H1 (cell line): Measurements from ENCODE around the gene F11R.

Source experiments
- BCL11A ChIP-seq, 2 experiments: IDR thresholded peaks; one replicate each; pipeline ENCODE4 v1.6.1; 2011; ENCODE audit warnings: low read depth in 2 of 2, low read length in 2 of 2, mild to moderate bottlenecking in 2 of 2
- CEBPB ChIP-seq: IDR thresholded peaks from 2 replicates; pipeline ENCODE4 v1.6.1; 2012; ENCODE audit warnings: low read depth, low read length
- CTCF ChIP-seq, 3 experiments: IDR thresholded peaks; 1 replicate in 2 of 3; 2 replicates in 1 of 3; pipeline versions ENCODE4 v1.5.1 to v1.6.1; 2011; ENCODE audit warnings: low read length in 3 of 3, mild to moderate bottlenecking in 3 of 3, inconsistent platforms in 2 of 3, low read depth in 1 of 3, moderate library complexity in 1 of 3; ENCODE audit not compliant: insufficient read depth in 1 of 3; ENCODE audit errors: control extremely low read depth in 1 of 3
- MAFK ChIP-seq: IDR thresholded peaks from 2 replicates; pipeline ENCODE4 v1.6.1; 2012; ENCODE audit warnings: low read depth, mild to moderate bottlenecking, improper control_type of control experiment, low read length
- POLR2A ChIP-seq, 2 experiments: IDR thresholded peaks; 1 replicate in 1 of 2; 2 replicates in 1 of 2; pipeline ENCODE4 v1.6.1; 2011; ENCODE audit warnings: low read depth in 2 of 2, low read length in 2 of 2, mild to moderate bottlenecking in 2 of 2; ENCODE audit errors: control extremely low read depth in 1 of 2
- RAD21 ChIP-seq, 2 experiments: IDR thresholded peaks in 1 of 2; conservative IDR thresholded peaks in 1 of 2; 2 replicates each; pipeline ENCODE4 v1.6.1; 2011; ENCODE audit warnings: low read depth in 2 of 2, low read length in 2 of 2, improper control_type of control experiment in 1 of 2, inconsistent platforms in 1 of 2, mild to moderate bottlenecking in 1 of 2, moderate library complexity in 1 of 2
- SP1 ChIP-seq: IDR thresholded peaks from 2 replicates; pipeline ENCODE4 v1.6.1; 2011; ENCODE audit warnings: low read depth, low read length
- TAF1 ChIP-seq: IDR thresholded peaks from 2 replicates; pipeline ENCODE4 v1.6.1; 2011; ENCODE audit warnings: mild to moderate bottlenecking, low read depth, low read length

- no peak for TF ChIP-seq CEBPB
- TF ChIP-seq CTCF (IDR thresholded peaks at IDR 0.05; ENCODE audit: control extremely low read depth in 1 of 3, insufficient read depth in 1 of 3, low read depth in 1 of 3, low read length in 3 of 3): no peak
- TF ChIP-seq TAF1: no peak
- TF ChIP-seq POLR2A (IDR thresholded peaks at IDR 0.05; ENCODE audit: control extremely low read depth in 1 of 2, low read depth in 2 of 2, low read length in 2 of 2): no peak
- TF ChIP-seq SP1: no peak
- TF ChIP-seq BCL11A (IDR thresholded peaks at IDR 0.05; ENCODE audit: low read depth in 2 of 2, low read length in 2 of 2): no peak
- no peak for TF ChIP-seq RAD21 (IDR thresholded peaks at IDR 0.05 in 1 of 2, conservative IDR thresholded peaks at IDR 0.05 in 1 of 2; ENCODE audit: low read depth in 2 of 2, low read length in 2 of 2)
- TF ChIP-seq MAFK: no peak
Measured at GRCh38 chr1:161018631-161018930, 2.4 kb downstream of the F11R start.
